GM19397 (cell line): ENCODE data around the gene ANKRD55.
A peak's percentile ranks its signal among the peaks of the same experiment; 100 is the strongest.
"Not testable (repeated sequence)": the region's sequence is repeated elsewhere in the genome, so short reads cannot be mapped to it uniquely, and the experiment has no call there.

Experiments
- ATAC-seq: cut with Tn5 transposase; IDR thresholded peaks from one replicate; pipeline ENCODE4 v1.9.1; 2021; ENCODE audit warnings: mild to moderate bottlenecking, moderate library complexity; ENCODE audit not compliant: unreplicated experiment

Gene ANKRD55

DNA sequence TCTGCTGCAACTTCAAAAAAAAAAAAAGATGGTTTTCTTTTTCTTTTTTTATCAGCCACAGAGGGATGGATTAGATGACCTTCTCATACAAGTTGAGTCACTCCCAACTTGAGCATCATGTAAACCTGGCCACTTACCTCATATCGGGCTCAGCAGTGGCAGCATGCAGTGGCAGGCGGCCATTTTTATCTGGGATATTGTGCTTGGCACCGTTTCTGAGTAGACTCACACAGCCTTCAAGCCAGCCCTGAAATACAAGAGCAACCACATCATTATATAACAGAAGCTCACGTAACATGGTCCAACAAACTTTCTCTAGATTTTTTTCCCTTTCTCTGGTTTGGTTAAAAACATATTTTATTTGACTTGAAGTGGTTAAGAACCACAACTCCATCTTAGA is 62.6 kb downstream of the ANKRD55 start:
- ATAC-seq: no peak

GRCh38 chr5:56169949-56170348 is 63.2 kb downstream of the ANKRD55 start:
- no peak for ATAC-seq

DNA sequence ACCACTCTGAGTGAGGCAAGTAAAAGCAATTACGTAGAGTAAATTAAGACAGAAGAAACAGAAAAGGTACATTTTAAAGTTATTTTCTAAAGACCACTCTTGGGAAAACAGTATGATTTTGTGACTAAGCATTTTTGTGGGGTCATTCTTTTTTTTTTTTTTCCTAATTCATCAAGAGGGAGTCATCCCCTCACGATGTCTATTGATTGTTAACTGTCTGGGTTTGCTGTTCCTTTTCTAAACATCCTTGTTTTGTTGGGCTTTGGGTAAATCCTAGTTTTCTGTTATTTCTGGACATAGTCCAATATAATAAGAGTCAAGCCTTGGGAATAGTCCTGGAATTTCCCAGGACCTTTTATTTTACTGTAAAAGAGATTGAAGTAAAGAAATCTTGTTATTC is 63.8 kb downstream of the ANKRD55 start:
- ATAC-seq: no peak

GRCh38 chr5:56168066-56168478 is 65.1 kb downstream of the ANKRD55 start:
- ATAC-seq: no peak

- no peak for ATAC-seq
Measured at GRCh38 chr5:56167519-56167918, 65.6 kb downstream of the ANKRD55 start.

- no peak for ATAC-seq
Measured at GRCh38 chr5:56166671-56167385, 66.3 kb downstream of the ANKRD55 start.

DNA sequence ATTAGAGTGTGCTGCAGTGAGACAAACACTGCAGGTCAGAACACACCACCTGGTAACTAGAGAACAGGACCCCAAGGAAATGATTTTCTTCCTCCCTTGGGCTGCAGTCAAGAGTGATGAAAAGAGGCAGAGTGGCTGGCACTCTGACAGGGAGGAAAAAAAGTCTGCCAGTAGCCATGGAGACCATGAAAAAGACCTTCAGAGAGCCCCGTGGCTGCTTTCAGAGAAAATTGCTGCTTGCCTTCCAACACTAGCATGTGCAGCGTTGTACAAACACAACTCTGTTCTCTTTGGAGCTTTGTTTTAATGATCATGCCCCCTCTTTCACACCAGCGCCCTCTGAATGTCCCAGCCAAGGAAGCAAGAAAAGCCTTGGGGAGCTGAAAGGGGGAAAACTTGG is 68.8 kb downstream of the ANKRD55 start:
- ATAC-seq: no peak

DNA sequence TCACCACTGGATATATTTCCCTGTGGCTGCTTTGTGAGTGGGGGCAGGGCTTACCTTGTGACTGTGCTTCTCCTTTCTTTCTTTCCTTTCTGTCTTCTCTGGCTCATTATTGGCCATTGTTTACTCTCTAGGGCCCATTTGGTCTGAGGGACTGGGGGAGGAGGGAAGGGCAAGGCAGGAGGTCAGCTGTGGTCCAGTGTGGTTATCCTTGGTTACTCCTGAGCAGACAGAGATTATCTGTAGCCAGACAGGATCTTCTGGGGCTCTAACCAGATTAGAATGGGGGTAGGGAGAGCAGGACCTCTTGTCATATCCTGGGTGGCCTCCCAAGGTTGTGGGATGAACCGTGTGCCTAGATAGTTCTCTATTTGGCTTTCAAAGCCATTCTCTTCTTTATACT is 71.2 kb downstream of the ANKRD55 start:
- ATAC-seq: no peak

- ATAC-seq: no peak
Measured at GRCh38 chr5:56161439-56161823, 71.7 kb downstream of the ANKRD55 start.

- no peak for ATAC-seq
Measured at GRCh38 chr5:56160723-56161438, 72.2 kb downstream of the ANKRD55 start.

DNA sequence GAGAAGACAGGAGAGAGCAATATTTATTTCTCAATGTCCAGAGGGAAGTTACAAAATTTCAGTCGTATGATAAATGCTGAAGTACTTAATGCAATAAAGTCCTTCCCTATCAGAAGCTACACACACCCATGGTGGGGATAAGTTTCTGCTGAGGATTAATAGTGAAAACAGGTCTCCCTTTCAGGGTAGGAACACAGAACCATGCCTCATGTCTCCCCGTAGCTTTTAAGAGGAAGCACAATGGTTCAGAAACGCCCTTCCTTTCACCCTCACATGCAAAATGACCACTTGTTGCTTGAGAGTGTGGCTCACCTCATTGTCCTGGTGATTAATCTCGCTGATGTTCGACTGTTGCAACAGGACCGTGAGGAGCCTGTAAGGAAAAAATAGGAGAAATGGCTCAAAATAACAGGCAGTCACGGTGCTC is 73.6 kb downstream of the ANKRD55 start:
- no peak for ATAC-seq

GRCh38 chr5:56158331-56158960 is 74.7 kb downstream of the ANKRD55 start:
- no peak for ATAC-seq

DNA sequence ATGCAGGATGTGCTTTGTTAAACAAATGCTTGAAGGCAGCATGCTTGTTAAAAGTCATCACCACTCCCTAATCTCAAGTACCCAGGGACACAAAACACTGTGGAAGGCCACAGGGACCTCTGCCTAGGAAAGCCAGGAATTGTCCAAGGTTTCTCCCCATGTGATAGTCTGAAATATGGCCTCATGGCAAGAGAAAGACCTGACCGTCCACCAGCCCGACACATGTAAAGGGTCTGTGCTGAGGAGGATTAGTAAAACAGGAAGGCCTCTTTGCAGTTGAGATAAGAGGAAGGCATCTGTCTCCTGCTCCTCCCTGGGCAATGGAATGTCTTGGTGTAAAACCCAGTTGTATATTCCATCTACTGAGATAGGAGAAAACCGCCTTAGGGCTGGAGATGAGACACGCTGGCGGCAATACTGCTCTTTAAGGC is 75.9 kb downstream of the ANKRD55 start:
- not testable (repeated sequence) for ATAC-seq

DNA sequence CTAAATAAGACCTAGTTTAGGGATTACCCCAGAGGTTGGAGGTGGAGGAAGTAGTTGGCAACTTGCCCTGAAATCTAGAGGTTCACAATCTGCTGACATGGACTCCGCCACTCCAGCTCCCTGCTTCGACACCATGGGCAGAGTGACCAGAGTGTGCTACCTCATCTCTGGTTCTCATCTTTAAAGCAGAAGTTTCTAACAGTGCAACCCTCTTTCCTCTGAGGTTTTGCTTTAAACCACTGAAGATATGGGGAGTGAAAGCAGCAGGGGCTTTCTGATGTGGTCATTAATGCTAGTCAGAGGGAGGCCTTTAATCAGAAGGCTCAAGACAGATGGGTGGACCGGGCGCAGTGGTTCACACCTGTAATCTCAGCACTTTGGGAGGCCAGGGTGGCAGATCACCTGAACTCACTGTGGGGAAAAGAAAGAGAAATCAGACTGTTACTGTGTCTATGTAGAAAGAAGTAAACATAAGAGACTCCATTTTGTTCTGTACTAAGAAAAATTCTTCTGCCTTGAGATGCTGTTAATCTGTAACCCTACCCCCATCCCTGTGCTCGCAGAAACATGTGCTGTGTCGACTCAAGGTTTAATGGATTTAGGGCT is 76.4 kb downstream of the ANKRD55 start:
- ATAC-seq: peak; percentile 72

- ATAC-seq: peak; percentile 13
Measured at GRCh38 chr5:56155992-56156584, 77.0 kb downstream of the ANKRD55 start.

- peak; percentile 34 for ATAC-seq
Measured at GRCh38 chr5:56154732-56155484, 78.2 kb downstream of the ANKRD55 start.

DNA sequence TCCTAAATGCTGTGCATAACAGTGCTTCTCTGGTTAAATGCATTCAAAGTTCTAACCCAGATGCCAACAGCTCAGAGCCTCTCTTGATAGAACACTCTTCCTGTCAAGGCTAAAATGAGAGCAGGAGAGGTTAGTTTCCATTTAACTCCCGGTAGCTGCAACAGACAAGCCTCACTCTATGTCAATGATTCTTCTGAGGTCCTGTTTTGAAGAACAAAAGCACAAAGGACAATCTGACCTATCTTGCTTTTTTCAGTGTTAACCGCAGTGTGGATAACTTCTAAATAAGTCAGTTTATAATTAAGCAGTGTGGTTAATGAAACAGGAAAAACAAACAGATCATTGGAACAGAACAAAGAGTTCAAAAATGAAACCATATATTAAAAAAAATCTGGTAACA is 80.7 kb downstream of the ANKRD55 start:
- ATAC-seq: no peak

GRCh38 chr5:56150756-56151155 is 82.4 kb downstream of the ANKRD55 start:
- ATAC-seq: not testable (repeated sequence)

- ATAC-seq: peak; percentile 87
Measured at GRCh38 chr5:56148453-56148971, 84.6 kb downstream of the ANKRD55 start.

- no peak for ATAC-seq
Measured at GRCh38 chr5:56147659-56148230, 85.4 kb downstream of the ANKRD55 start.
